ENCODE data around the gene CRELD2. TPM values are rescaled to one million over a fixed set of nuclear protein-coding genes. Genes with fewer than 3 reads are reported as not detected.
"Not testable (repeated sequence)": the region's sequence is repeated elsewhere in the genome, so short reads cannot be mapped to it uniquely, and the experiment has no call there.

Gene CRELD2
- total RNA-seq, 1 donor from 2014 or later = 64.2 TPM

GRCh38 chr22:49945042-49945794 lies 26.8 kb downstream of the CRELD2 start:
- DNase-seq (ENCODE audit: low read depth, low spot score) = not testable (repeated sequence)

DNA sequence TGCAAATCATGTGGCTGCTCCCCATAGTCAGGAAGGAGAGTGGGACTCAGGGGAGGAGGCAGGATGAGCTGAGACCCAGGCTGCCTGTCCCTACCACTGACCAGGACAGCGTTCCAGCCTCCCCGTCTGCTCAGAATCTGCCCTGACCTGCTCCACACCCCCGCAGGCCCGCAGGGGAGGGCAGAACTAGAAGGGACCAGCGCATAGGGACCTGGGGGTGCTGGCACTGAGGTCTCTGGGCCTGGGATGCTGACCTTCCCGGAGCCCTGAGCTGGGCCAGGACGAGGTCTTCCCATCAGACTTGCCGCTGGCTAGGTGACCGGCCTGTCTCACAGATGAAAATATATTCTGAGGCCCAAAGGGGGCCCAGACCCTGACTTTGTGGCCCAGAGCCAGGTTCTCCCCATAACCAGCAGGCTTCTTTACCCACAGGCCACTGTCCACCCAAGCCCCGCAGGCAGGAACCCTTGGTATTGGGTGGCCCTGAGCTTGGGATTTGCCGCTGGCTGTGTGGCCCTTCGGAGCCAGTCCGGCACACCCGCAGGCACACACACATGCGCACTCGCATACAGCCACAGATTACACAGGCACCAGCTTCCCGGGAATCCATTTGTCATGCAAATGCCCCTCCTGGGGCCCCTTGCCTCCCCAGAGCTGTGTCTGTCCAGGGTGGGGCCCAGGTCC lies 28.3 kb downstream of the CRELD2 start:
- DNase-seq (ENCODE audit: low read depth, low spot score) = no peak

- no peak for DNase-seq (ENCODE audit: low read depth, low spot score)
Observed at GRCh38 chr22:49947296-49947622, 28.8 kb downstream of the CRELD2 start.

DNA sequence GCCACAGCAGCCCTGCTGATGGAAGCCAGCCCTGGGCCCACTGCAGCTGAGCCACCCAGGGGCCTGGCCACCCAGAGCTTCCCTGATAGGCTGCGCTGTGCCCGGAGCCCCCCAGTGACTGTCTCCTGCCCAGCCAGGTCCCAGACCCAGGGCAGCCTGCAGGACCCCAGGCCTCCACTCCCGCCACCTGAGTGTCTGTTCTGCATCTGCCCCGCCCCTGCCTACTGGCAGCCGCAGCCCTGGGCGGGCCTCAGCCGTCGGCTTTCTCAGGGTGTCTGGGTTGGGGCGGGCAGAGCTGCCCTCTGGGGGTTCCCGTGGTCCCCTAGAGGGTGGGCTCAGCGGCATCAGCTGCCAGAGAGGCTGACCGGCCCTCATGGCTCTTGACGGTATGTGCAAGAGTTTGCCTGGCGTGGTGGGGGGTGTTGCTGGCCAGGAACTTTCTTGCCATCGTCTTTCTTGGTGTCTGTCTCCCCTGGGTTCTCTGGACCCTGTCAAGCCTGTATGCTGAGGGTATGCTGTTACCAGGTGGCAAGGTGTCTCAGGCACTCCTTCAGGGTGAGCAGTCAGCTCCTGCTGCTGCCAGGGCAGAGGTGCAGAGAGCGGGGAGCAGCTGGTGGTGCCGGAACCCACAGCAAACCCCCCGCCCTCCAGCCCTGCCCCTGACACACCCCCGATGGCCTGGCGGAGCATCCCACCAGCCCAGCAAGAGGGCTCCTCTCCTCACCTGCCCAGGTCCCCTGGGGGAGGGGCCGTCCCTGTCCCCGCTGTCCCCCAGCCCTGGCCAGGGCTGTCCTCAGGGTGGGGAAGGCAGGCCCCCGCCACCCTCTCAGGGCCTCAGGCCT lies 29.9 kb downstream of the CRELD2 start:
- no peak for DNase-seq (ENCODE audit: low read depth, low spot score)

DNA sequence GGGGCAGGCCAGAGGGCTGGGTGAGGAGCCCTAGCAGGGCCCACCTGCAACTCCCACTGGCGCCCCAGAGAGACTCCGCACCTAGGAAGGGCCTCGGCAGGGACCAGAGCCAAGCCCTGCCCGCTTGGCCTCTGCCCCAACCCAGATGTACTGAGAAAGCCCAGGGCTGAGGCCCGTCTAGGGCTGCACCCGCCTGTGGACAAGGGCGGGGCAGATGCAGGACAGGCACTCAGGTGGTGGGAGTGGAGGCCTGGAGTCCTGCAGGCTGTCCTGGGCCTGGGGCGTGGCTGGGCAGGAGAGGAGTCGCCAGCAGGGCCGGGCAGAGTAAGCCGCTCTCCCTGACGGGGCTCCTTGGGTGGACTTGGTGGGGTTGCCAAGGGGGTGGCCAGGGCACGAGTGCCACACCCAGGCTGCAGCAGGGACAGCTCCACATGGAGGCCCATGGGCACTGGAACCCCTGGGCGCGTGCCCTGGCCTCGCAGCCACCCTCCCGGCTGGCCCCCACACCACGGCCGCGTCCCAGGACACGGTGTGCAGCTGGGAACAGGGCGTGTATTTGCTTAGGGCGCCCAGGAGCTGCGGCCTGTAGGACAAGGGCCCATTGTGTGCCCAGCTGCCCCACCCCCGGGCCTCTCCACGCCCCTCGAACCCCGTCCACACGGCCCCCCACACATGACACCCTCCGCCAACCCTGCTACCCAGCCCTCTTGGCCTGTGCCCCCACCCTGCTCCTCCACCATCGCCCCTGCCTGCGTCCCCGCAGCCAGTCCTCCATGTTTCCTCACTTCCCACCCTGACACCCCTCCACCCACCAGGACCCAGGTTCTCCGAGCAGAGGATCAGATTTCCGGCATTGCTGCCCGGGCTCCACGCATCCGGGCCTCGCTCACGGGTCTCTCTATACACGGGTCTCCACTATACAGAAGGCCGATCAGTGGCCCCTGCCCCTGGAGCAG lies 30.8 kb downstream of the CRELD2 start:
- no peak for DNase-seq (ENCODE audit: low read depth, low spot score)

DNA sequence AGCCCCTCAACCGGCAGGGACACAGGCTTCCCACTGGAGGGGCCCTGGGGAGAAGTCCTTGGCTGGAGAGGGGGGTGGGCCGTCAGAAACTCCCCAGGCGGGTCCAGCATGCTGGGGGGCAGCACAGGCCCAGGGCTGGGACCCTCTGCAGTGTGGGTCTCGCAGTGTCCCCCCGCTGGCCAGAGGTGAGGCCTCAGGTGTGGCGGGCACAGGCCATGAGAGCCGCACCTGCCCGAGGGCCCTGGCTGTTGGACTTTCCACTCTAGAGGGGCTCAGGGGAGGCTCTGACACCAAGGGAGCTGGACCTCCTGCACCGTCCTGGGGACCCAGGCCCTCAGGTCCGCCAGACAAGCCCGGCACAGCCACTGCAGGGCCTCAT lies 31.5 kb downstream of the CRELD2 start:
- DNase-seq (ENCODE audit: low read depth, low spot score) = no peak

DNA sequence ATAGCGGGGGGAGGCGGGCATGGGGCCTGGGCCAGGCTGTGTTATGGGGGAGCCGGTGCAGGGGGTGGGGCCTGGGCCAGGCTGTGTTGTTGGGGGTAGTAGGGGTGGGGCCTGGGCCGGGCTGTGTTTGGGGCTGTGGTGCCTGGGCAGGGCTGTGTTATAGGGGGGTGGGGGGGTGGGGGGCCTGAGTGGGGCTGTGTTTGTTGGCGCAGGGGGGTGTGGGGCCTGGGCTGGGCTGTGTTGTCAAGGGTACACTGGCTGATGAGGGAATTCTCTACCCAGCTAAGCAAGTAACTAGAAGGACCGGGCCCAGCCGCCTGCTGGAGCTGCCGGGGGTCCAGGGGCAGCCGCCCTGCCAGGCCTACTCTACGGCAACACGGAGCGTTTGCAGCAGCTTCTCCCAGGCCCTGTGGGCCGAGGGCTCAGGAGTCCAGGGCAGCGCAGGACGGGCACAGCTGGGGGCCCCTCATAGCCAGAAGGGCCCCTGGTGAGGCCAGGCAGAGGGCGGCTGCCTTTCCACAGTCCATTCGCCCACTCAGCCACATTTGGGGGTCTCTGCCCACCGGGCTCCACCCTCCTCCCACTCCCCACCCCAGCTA lies 32.1 kb downstream of the CRELD2 start:
- DNase-seq (ENCODE audit: low read depth, low spot score) = no peak

- DNase-seq (ENCODE audit: low read depth, low spot score) = no peak
Observed at GRCh38 chr22:49951000-49951677, 32.7 kb downstream of the CRELD2 start.

GRCh38 chr22:49951678-49951985 lies 33.2 kb downstream of the CRELD2 start:
- DNase-seq (ENCODE audit: low read depth, low spot score) = no peak

DNA sequence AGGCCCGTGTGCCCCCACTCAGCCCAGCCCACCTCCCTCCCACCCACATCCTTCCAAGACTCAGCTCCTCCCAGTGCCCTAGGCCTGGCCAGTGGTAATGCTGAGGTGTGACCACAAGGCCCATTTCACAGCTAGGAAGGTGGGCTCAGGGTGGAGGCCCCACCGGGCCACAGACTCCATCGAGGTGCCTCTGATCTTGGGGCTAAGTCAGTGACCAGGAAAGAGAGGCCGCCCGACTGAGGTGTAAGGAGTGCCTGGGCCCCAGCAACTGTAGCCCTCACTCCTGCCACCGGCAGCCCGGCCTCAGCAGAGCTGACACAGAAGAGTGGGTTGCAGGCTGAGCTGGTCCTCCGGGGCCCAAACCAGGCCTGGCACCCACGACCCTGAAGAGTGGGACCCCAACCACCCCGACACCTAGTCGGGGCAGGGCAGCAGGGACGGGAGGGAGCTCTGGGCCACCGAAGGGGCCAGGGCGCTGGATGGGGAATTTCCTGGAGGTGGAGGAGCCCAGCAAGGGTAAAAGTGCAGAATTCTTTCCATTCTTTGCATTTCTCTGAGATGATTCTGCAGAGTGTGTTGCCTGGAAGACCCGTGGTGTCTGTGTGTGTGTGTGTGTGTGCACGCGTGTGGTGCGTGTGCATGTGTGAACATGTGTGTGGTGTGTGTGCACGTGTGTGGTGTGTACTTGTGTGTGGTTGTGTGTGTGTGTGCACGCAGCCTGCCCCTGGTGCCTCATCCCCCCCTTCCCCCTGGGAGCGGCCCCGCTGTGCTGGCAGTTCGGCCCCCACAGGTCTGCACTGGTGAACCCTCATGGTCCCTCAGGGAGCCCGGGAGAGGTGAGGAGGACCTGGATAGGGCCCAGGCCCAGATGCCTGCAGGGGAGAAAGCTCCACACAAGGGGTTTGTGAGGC lies 33.8 kb downstream of the CRELD2 start:
- DNase-seq (ENCODE audit: low read depth, low spot score) = no peak

DNA sequence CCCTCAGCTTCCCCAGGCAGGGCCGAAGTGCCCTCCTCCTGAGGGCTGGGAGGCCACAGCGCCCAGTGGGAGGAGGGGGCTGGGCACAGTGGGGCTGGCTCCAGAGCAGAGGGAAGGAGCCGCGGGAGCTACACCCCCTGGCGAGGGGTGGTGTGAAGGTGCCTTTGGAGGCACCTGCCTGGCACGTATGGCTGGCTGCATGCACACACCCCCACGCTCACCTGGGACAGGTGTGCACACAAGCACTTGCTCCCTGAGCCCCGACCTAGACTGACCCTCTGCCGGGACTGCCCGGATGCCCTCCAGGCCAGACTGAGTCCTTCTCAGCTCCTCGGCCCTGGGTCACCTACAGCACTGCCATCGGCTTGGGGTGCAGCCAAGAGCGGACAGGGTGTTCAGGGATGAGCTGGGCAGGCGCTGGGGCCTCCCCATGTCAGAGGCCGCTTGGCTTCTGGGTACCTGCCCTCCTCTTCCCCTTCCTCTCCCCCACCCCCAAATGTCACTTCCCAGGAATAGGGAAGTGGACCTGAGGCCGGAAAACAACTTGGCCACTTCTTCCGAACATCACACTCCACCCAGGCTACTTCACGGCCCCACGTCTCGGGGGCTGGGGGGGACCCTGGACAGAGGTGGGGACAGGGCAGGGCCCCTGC lies 34.7 kb downstream of the CRELD2 start:
- DNase-seq (ENCODE audit: low read depth, low spot score) = no peak

GRCh38 chr22:49953680-49954344 lies 35.4 kb downstream of the CRELD2 start:
- DNase-seq (ENCODE audit: low read depth, low spot score) = no peak

DNA sequence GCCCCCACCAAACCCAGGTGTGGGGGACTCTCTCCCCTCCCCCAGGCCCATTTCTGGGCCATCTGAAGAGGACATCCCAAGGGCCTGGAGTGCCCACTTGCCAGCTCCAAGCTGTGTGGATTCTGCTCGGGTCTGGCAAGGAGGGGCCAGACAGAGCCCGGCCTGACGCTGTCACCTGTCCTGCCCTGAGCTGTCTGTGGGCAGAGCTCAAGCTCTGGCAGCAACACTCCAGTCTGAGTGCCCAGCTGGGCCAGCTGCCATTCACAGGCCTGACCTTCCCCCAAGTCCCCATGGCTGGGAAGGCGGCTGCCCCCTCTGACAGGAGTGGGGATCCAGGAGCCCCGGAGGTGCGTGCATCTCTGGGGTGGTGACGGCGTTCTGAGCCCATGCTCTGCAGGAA lies 35.9 kb downstream of the CRELD2 start:
- DNase-seq (ENCODE audit: low read depth, low spot score) = no peak

DNA sequence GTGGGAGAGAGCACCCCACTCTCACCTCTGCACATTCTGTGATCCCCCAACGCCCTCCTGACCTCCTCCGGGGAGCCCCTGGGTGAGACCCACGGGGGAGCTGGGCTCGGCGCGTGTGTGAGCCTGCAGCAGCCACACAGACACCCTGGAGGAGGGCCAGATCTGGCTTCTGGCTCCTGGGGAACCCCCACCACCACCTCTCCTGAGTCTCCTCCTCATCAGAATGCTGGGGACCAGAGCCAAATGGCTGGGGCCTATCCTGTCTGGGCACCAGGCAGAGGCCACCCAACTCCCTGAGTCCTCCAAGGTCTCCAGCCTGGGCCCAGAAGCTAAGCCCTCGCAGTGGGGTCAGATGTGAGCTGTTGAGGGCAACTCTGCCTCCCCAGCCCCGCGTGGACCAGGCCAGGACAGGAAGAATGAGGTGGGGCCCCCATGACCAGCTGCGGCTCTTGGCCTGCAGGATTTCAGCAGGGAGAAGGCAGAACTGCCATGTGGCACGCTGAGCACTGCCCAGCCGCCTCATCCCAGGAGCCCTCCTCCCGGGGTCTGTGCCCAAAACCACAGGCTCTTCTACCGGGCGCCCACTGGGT lies 36.7 kb downstream of the CRELD2 start:
- no peak for DNase-seq (ENCODE audit: low read depth, low spot score)

DNA sequence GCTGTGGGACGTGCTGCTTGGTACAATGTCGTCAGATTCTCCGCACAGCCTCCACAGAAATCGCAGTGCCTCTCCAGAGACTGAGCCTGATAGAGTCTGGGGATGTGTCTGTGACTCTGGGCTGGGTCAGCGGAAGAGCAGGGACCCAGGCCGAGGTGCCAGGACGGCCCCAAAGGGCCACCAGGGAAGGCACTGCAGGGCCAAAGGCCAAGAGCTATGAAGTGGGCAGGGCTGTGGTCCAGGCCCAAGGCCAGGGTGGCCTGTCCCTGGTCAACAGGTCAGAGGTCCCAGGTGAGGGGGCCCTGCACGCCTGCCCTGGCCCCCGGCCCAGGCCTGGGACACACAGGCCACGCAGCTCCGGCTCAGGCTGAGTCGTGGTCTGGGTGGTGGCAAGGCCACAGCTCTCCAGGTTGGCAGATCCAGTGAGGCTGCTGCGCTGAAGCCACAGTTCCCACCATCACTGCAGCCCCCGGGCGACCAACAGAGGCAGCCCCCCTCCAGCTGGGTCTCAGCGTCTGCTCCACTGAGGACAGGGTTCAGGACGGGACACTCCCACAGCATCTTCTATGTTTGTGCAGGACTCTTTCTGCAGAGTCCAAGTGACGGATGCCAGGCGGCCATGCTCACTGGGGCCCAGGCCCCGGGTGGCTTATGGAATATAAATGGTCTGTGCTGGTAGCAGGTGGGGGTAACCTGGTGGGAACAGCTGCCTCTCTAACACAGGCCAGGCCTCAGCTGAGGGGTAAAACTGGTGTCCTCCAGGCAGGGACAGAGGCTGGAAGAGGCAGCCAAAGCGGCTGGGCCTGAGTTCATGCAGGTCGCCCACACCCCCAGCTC lies 37.4 kb downstream of the CRELD2 start:
- DNase-seq (ENCODE audit: low read depth, low spot score) = no peak

DNA sequence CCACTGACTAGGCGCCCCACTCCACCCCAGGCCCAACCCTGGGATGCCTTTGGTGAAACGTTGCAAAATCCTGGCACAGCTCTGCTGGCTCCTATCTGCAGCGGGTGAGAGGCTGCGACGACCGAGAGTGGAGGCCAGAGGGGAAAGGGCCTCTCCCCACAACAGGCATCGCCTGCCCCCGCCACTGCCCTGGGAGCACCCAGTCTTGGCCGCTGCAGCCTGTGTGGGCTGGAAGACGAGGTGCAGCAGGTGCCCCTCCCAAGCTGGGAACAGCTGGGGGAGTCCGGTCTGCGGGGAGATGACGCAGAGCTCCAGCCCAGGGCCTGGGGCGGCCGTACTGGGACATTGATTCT lies 38.0 kb downstream of the CRELD2 start:
- DNase-seq (ENCODE audit: low read depth, low spot score) = no peak

Data from pulmonary artery endothelial cell (primary cell).